ENCODE data around the gene TRPC6.

TRPC6 gene

DNA sequence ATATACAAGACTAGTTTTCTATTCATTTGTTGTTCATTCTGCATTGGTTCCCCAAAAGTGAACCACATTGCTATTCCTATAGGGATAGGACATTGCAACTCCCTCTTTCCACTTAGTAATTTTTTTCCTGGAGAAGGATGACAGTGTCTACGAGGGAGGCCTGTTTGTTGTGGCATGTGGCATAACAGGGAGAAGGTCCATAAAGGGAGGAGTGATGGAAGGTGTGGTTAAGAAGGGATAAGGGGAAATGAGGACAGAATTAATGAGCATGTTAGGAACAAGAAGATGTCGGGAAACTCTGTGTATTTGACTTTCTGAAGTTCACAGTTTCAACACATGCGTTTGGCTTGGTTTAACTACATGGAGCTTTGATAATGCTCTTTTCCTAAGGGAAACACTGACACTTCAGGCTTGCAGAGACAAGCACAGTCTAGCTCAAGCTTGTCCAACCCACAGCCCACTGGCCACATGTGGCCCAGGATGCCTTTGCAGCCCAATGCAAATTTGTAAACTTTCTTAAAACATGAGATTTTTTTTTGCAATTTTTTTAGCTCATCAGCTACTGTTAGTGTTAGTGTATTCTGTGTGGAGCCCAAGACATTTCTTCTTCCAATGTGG, 149.7 kb downstream of the TRPC6 start:
- no peak for FAIRE-seq
- DNase-seq (ENCODE audit: insufficient read length, low spot score), result no peak

DNA sequence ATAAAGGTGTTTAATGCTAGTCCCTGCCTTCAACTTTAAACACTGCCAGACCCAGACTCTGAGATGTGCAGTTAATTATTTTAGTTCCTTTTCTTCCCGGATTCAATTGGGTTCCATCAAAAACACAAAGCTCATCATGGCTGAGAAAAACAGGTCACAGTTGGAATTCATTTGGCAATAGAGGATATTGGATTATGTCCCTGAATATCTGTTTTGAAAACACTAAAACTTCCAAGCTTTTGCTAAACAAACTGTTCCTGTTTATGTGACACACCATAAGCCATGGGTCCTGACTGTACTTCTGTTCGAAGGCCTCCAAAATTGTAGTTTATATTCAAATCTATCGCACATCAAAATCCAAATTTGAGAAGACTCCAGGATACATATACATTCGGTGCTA, 150.7 kb downstream of the TRPC6 start:
- no peak for DNase-seq (ENCODE audit: insufficient read length, low spot score)
- no peak for TF ChIP-seq POLR2A (IDR thresholded peaks at IDR 0.05; ENCODE audit: low read depth, low read length)
- FAIRE-seq, result no peak

More for the DNA sequence above, 149.7 kb downstream of the TRPC6 start:
- TF ChIP-seq POLR2A (IDR thresholded peaks at IDR 0.05; ENCODE audit: low read depth, low read length), result no peak

DNA sequence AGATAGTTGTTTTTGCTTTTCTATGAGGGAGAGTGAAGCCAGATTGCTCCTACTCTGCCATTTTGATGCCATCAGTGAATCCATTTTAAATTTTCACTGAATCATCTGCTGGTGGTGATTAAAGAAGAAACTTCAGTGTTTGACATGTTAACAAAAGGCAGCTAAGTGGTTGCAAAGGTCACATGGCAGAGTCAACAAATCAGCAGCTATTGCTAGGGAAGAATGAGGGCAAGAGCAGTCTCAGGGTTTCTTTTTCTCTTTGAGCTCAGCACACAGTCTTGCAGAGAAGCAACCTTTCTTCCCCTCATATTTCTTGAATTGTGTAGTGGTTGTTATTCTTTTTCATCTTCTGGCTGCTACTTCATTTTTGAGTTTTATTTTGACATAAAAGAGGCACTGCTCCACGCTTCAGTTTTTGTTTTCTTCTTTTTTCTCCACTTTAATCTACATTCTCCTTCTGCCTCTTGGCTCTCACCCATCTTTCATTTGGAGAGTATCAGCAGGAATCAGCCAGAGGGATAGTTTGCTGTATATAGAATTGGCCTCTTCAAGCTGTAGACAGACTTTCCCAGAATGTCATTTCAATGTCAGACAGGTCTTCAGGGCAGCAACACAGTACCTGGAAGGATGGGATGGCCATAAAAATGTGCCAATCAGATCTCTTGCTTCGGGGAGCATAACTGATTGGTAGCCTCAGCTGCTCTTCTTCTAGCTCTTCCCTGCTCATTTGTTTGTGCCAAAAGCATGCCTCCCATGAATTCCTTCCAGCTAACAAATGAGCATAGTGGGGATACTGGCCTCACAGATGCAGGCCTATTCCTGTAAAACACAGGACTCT, 153.9 kb downstream of the TRPC6 start:
- DNase-seq (ENCODE audit: insufficient read length, low spot score) (no peak), FAIRE-seq (no peak)
- TF ChIP-seq POLR2A (IDR thresholded peaks at IDR 0.05; ENCODE audit: low read depth, low read length), result no peak

GRCh38 chr11:101428918-101429317, 154.9 kb downstream of the TRPC6 start:
- no peak for DNase-seq (ENCODE audit: insufficient read length, low spot score)
- FAIRE-seq, result no peak
- no peak for TF ChIP-seq POLR2A (IDR thresholded peaks at IDR 0.05; ENCODE audit: low read depth, low read length)

GRCh38 chr11:101407324-101407723, 176.5 kb downstream of the TRPC6 start:
- no peak for TF ChIP-seq POLR2A (IDR thresholded peaks at IDR 0.05; ENCODE audit: low read depth, low read length)
- DNase-seq (ENCODE audit: insufficient read length, low spot score) (no peak), FAIRE-seq (no peak)
